HG03108 (cell line): ENCODE measurements around the gene ZFP36L1.
A peak's percentile ranks its signal among the peaks of the same experiment; 100 is the strongest.

Experiments
- ATAC-seq: cut with Tn5 transposase; IDR thresholded peaks from one replicate; pipeline ENCODE4 v1.9.1; 2021; ENCODE audit warnings: moderate library complexity; ENCODE audit not compliant: unreplicated experiment

ZFP36L1 gene

GRCh38 chr14:68792979-68793733 is at the start of gene ZFP36L1:
Gene ZFP36L1, minus strand, starts transcription at chr14:68793067. Its CDS starts 129 bp downstream, at chr14:68792938.
- ATAC-seq, result peak; percentile 19

- no peak for ATAC-seq
These were observed 49.4 kb upstream of the ZFP36L1 start for GRCh38 chr14:68842298-68842697.

- no peak for ATAC-seq
These were observed 48.3 kb upstream of the ZFP36L1 start for GRCh38 chr14:68841016-68841809.

- ATAC-seq, result no peak
These were observed 47.6 kb upstream of the ZFP36L1 start for GRCh38 chr14:68840454-68840853.

- ATAC-seq, result no peak
These were observed 43.2 kb upstream of the ZFP36L1 start for GRCh38 chr14:68836082-68836481.

GRCh38 chr14:68834816-68835215 is 41.9 kb upstream of the ZFP36L1 start:
- ATAC-seq, result no peak

- no peak for ATAC-seq
These were observed 35.8 kb upstream of the ZFP36L1 start for GRCh38 chr14:68828698-68829097.

GRCh38 chr14:68825729-68826128 is 32.9 kb upstream of the ZFP36L1 start:
- ATAC-seq, result no peak

- no peak for ATAC-seq
These were observed 31.9 kb upstream of the ZFP36L1 start for GRCh38 chr14:68824517-68825347.

- no peak for ATAC-seq
These were observed 31.3 kb upstream of the ZFP36L1 start for GRCh38 chr14:68824207-68824516.

- no peak for ATAC-seq
These were observed 30.8 kb upstream of the ZFP36L1 start for GRCh38 chr14:68823434-68824206.

GRCh38 chr14:68822926-68823325 is 30.1 kb upstream of the ZFP36L1 start:
- no peak for ATAC-seq

- peak; percentile 68 for ATAC-seq
These were observed 29.3 kb upstream of the ZFP36L1 start for GRCh38 chr14:68822132-68822651.

- no peak for ATAC-seq
These were observed 28.3 kb upstream of the ZFP36L1 start for GRCh38 chr14:68820999-68821683.

- no peak for ATAC-seq
These were observed 27.7 kb upstream of the ZFP36L1 start for GRCh38 chr14:68820536-68820935.

GRCh38 chr14:68820119-68820518 is 27.3 kb upstream of the ZFP36L1 start:
- ATAC-seq, result no peak

GRCh38 chr14:68819260-68819691 is 26.4 kb upstream of the ZFP36L1 start:
- ATAC-seq, result no peak

GRCh38 chr14:68817506-68818212 is 24.8 kb upstream of the ZFP36L1 start:
- no peak for ATAC-seq

GRCh38 chr14:68816943-68817430 is 24.1 kb upstream of the ZFP36L1 start:
- ATAC-seq, result no peak
